IPS-18c (cell line): ENCODE results near the gene PXYLP1.
A peak's percentile ranks its signal among the peaks of the same experiment; 100 is the strongest.
"Not testable (repeated sequence)": the region's sequence is repeated elsewhere in the genome, so short reads cannot be mapped to it uniquely, and the experiment has no call there.

Source experiments
- H3K4me3 ChIP-seq: 2 replicates; pipeline ENCODE4 v1.7.0; 2013; ENCODE audit warnings: low read depth, mild to moderate bottlenecking, low read length, moderate library complexity; ENCODE audit not compliant: insufficient read depth
- H3K9me3 ChIP-seq: one replicate; pipeline ENCODE4 v1.6.1; 2013; ENCODE audit warnings: mild to moderate bottlenecking, low read length, moderate library complexity; ENCODE audit not compliant: control insufficient read depth, insufficient read depth

PXYLP1 gene

GRCh38 chr3:141231101-141231951, at the start of gene PXYLP1:
TSS of gene PXYLP1 (plus strand) at chr3:141231825. CDS start at chr3:141260176, 28,351 bp downstream.
- Histone ChIP-seq H3K9me3 (no peaks in the 10 kb centered on the region), H3K4me3 (peak within 1 kb of the TSS; percentile 77)

GRCh38 chr3:141183606-141184005, 48.0 kb upstream of the PXYLP1 start:
- H3K9me3 ChIP-seq, result peaks cover 3% of the 10 kb centered on the region

DNA sequence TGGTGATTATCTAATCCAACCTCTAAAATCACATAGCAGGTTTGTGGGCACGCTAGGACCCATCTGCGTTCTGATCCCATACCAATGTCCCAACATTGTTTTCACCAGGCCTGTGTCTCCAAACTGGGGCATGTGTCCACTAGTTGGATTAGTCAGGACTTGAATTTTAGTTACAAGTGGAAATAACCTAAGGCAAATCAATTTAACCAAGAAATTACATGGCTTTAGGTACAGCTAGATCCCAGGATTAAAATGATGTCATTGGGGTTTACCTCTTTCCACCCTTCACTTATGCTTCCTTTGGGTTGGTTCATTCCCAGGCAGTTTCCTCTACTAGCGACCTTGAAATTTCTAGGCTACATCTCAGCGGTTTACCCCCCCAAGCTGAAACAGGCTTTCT, 47.2 kb upstream of the PXYLP1 start:
- Histone ChIP-seq H3K4me3 (no peak overlapping the region), H3K9me3 (no peaks in the 10 kb centered on the region)

More at GRCh38 chr3:141183606-141184005, 48.0 kb upstream of the PXYLP1 start:
- no peak overlapping the region for H3K4me3 ChIP-seq

- Histone ChIP-seq H3K4me3 (no peak overlapping the region), H3K9me3 (no peaks in the 10 kb centered on the region)
These were observed 40.4 kb upstream of the PXYLP1 start for GRCh38 chr3:141191097-141191749.

DNA sequence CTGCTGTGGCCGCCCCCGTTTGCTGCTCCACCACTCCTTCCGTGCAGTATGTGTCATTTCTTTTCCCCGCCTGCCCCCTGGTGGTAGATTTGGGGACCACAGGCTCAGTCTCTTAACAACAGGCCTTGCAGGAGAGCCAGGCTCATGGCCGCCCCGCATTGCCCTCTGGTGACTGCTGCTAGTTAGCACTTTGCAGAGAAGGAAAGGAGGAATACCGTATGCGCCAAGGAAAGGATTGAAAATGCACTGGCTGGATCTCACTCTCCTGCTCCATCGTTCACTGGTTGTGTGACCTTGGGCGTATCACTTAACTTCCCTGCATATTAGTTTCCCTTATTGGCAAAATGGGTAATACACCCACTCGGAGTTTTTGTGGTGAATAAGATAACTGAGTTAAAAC, 39.3 kb upstream of the PXYLP1 start:
- no peaks in the 10 kb centered on the region for H3K9me3 ChIP-seq
- no peak overlapping the region for H3K4me3 ChIP-seq

- Histone ChIP-seq H3K4me3 (no peak overlapping the region), H3K9me3 (no peaks in the 10 kb centered on the region)
These were observed 38.4 kb upstream of the PXYLP1 start for GRCh38 chr3:141193066-141193830.

GRCh38 chr3:141201122-141201521, 30.5 kb upstream of the PXYLP1 start:
- no peaks in the 10 kb centered on the region for H3K9me3 ChIP-seq
- H3K4me3 ChIP-seq, result no peak overlapping the region

GRCh38 chr3:141202682-141203081, 28.9 kb upstream of the PXYLP1 start:
- no peak overlapping the region for H3K4me3 ChIP-seq
- H3K9me3 ChIP-seq, result no peaks in the 10 kb centered on the region

GRCh38 chr3:141203866-141204265, 27.8 kb upstream of the PXYLP1 start:
- Histone ChIP-seq H3K4me3 (no peak overlapping the region), H3K9me3 (no peaks in the 10 kb centered on the region)

DNA sequence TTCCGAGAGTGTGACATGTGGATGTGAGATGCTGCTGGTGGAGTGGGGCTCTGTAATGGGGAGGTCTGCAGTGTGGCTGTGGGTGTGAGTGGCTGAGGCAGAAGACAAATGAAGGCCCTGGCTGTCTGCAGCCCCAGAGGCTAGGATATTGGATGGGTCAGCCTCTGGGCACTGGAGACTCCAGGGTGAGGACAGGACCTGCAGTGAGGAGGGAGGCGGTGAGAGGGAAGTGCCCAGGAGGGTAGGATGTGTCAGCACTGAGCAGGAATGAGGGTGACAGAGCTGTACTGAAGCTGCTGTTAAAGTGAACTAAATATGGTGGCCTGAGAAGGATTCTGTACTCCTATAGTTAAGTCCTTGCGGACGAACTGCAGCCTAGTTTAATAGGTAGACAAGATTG, 27.3 kb upstream of the PXYLP1 start:
- no peaks in the 10 kb centered on the region for H3K9me3 ChIP-seq
- no peak overlapping the region for H3K4me3 ChIP-seq

- not testable (repeated sequence) for H3K9me3 ChIP-seq, H3K4me3 ChIP-seq
These were observed 20.3 kb upstream of the PXYLP1 start for GRCh38 chr3:141211306-141211705.

DNA sequence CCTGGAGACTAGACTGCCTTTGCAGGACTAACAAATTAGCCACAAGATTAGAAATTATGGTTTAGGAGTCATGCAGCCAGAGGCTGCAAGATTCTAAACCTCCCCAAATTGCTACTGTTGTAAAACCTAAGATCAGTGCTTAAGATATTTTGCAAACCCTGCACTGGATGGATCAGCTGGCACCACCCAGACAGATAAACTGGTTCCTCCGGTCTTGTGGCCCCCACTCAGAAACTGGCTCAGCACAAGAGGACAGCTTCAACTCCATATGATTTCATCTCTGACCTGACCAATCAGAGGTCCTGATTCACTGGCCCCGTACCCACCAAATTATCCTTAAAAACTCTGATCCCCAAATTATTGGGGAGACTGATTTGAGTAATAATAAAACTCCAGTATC, 19.5 kb upstream of the PXYLP1 start:
- Histone ChIP-seq H3K9me3 (no peaks in the 10 kb centered on the region), H3K4me3 (no peak overlapping the region)

DNA sequence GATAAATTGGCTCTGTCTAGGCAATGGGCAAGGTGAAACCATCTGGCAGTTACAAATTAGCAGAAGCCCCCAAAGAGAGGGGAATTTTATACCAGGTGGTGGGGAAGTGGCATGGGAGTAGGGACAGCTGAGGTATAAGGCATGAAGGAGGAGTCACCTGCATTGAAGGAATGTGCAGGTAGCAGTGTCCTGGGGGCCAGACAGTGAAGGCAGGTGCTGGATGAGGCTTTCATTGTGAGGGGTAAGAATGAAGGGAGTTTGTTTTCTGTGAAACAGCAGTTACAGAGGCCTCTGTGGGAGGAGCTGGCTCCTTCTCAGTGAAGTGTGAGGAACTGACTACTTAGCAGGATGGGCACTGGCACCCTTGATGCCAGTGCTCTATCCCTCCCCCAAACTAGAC, 19.1 kb upstream of the PXYLP1 start:
- Histone ChIP-seq H3K9me3 (no peaks in the 10 kb centered on the region), H3K4me3 (no peak overlapping the region)

GRCh38 chr3:141216975-141217374, 14.7 kb upstream of the PXYLP1 start:
- Histone ChIP-seq H3K4me3 (no peak overlapping the region), H3K9me3 (peaks cover 5% of the 10 kb centered on the region)

DNA sequence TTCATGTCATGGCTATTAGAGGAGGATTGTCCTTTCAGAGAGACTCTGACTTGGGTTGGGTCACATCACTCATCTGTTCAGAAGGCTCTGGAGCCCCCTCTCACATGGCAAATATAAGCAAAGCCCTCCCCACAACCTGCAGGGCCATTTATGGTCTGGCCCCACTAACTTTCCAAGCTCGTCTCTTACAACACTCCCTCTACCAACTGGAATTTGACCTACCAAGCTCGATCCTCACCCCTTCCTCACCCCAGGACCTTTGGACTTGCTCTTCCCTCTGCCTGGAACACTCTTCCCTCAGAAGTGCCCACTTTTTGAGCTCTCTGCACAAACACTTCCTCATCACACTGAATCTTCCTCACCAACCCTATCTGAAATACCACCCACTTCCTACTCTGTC, 14.2 kb upstream of the PXYLP1 start:
- H3K9me3 ChIP-seq, result peaks cover 5% of the 10 kb centered on the region

GRCh38 chr3:141218162-141218835, 13.3 kb upstream of the PXYLP1 start:
- H3K4me3 ChIP-seq, result no peak overlapping the region
- H3K9me3 ChIP-seq, result peaks cover 5% of the 10 kb centered on the region

More for the DNA sequence above, 14.2 kb upstream of the PXYLP1 start:
- H3K4me3 ChIP-seq, result no peak overlapping the region

GRCh38 chr3:141218926-141219325, 12.7 kb upstream of the PXYLP1 start:
- Histone ChIP-seq H3K9me3 (peaks cover 5% of the 10 kb centered on the region), H3K4me3 (no peak overlapping the region)
